HG03460 (cell line): ENCODE measurements around the gene XIRP1.

ENCODE experiments used
- ATAC-seq: cut with Tn5 transposase; IDR thresholded peaks from one replicate; pipeline ENCODE4 v1.9.1; 2021; ENCODE audit not compliant: unreplicated experiment

The XIRP1 gene

GRCh38 chr3:39209329-39209970, 17.1 kb upstream of the XIRP1 start:
- no peak for ATAC-seq

DNA sequence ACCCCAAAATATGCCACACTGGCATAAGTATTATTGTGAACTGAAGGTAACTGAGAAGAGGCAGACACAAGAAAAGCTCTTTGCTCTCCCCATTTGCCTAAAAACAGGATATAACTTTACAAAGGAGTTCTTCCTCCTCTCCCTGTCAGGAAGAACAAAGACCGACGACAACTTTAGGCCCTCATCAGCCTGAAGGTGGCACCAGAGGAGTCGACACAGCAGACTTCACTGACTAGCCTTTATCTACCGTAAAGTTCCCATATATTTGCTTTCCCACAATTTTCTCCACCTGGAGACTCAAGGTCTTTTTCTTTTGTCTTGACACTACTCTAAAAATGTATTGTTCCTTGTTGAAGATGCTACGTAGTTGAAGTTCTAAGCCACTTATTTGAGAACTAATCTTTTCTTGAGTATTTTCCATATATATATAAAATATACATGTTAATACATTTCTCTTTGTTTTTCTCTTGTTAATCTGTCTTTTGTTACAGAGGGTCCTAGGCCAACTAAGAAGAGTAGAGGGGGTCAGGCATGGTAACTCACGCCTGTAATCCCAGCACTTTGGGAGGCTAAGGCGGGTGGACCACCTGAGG, 16.2 kb upstream of the XIRP1 start:
- ATAC-seq = no peak

GRCh38 chr3:39207361-39208186, 15.2 kb upstream of the XIRP1 start:
- ATAC-seq = no peak

DNA sequence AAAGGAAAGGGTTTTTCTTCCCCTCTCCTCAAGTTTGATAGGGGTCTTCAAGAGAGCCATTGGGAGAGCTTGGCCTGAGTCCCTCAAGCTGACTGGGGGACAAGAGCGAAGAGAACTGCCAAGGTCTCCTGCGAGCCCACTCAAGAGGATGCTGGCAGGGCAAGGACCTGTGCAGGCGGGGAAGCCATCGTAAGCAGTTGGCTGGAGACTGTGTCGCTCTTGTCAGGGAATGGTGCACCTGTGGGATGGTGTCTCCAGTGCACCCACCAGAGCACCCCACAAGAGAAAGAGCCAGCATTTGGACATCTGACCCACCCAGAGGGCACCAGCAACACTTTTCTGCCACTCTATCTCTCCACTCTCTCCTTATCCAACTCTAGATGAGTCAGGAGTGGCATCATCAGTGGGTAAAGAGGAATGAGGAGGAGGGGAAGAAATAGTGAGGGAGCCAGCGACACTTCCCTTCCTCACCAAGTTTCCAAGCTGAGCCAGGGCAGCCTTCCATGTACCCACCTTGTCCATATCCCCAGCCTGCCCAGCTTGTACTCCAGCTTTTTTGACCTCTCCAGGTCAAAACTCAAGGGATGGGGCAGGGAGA, 13.6 kb upstream of the XIRP1 start:
- ATAC-seq = no peak

- ATAC-seq = no peak
Observed at GRCh38 chr3:39205131-39205530, 12.7 kb upstream of the XIRP1 start.

DNA sequence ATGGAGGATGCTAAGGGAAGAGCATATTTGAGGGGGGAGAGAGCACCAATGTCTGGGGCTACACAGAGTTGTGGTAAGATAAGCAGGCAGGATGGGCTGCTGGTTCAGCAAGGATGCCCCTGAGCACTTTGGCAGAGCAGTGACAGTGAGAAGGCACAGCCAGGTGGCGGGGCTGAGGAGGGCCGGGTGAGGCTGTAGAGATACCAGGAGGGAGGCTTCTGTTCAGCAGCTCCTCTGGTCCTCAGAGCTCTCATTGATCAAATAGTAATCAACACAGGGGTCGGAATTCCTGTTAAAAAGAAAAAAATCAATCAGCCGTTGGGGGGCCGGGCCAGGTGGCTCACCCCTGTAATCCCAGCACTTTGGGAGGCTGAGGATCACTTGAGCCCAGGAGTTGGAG, 11.5 kb upstream of the XIRP1 start:
- no peak for ATAC-seq

- ATAC-seq = no peak
Observed at GRCh38 chr3:39203402-39203801, 11.0 kb upstream of the XIRP1 start.

GRCh38 chr3:39202094-39202493, 9.7 kb upstream of the XIRP1 start:
- no peak for ATAC-seq

DNA sequence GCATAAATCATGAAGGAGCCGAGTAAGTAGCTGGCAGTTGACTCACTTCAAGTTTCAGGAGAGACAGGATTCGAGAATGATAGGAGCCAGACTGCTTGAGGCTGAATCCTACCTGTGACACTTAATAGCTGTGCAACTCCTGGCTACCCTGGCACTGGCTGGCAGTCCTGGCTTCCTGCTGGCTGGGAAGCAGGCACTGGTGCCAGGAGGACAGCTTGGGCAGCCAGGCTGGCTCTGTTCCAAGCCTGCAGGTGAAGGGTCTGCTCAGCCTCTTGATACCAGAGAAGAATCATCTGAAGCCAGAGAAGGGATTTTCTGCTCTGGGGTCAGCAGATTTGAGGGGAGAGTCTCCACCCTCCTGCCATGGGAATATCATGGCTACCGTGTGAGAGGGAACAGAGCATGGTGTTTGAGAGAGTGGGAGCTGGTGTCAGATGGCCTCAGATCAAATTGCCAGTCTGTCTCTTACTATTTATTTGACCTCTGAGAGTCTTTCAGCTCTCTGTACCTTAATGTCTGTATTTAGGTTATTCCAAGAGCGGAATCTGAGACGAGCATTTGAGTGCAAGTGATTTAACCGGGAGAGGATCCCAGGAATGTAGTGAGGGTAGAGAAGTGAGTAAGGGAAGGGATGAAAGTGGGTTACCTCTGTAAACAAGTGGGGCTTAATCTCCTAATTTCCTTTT, 4.4 kb upstream of the XIRP1 start:
- no peak for ATAC-seq

- ATAC-seq = no peak
Observed at GRCh38 chr3:39196034-39196433, 3.6 kb upstream of the XIRP1 start.

DNA sequence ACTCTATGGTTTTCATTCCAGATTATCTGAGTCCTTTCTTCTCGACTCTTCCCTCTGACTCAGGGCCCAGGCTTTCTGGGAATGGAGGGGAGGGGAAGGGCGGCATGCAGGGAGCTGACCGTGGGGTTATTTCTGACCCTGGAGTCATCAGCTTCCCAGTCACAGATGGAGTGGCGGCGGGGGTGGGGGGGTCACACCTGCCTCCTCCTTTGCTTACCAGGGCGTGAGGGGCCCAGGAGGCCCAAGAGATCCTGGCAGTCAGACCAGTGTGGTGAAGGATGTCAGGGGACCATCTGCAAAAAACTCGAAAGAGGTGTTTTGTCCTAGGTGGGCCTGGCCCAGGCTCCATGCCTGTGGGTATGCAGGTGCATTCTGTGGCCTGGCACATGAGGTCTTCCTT, 996 bp upstream of the XIRP1 start:
- ATAC-seq = no peak

DNA sequence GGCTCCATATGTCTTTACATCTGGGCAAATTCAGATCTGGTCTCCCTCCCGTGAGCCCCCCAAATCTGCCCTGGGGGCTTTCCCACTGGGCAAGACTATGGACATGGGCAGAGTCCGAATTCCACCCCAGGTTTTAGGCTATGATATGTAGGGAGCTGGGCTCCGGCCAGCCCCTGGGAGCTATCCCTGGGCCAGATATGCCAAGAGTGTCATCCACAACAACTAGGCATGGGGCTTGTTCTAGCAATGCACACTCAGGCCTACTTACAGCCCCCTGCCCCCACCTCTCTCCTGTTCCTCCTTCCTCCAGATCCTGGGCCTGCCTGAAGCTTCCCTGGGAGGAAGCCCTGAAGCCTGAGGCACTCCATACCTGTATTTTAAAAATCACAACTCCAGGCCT, 622 bp downstream of the XIRP1 start:
- no peak for ATAC-seq

GRCh38 chr3:39191111-39191510, 1.3 kb downstream of the XIRP1 start:
- no peak for ATAC-seq

GRCh38 chr3:39190281-39191025, 1.9 kb downstream of the XIRP1 start:
- no peak for ATAC-seq

DNA sequence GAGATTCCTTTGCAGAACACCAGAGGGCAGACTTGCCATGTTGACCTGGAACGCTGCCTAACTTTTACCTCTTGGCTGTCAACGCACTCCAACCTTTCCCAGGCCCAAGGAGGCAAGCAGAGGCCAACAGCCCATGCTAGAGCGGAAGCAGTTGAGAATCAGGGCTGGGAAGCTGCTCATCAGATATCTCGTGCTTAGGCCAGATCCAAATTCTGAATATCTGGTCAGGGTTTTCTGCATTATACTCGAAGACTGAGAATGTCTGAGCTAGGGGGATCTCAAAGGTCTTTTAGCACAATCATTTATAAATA, 2.5 kb downstream of the XIRP1 start:
- ATAC-seq = no peak

- no peak for ATAC-seq
Observed at GRCh38 chr3:39189150-39189958, 3.0 kb downstream of the XIRP1 start.

GRCh38 chr3:39188271-39189149, 3.9 kb downstream of the XIRP1 start:
- no peak for ATAC-seq

DNA sequence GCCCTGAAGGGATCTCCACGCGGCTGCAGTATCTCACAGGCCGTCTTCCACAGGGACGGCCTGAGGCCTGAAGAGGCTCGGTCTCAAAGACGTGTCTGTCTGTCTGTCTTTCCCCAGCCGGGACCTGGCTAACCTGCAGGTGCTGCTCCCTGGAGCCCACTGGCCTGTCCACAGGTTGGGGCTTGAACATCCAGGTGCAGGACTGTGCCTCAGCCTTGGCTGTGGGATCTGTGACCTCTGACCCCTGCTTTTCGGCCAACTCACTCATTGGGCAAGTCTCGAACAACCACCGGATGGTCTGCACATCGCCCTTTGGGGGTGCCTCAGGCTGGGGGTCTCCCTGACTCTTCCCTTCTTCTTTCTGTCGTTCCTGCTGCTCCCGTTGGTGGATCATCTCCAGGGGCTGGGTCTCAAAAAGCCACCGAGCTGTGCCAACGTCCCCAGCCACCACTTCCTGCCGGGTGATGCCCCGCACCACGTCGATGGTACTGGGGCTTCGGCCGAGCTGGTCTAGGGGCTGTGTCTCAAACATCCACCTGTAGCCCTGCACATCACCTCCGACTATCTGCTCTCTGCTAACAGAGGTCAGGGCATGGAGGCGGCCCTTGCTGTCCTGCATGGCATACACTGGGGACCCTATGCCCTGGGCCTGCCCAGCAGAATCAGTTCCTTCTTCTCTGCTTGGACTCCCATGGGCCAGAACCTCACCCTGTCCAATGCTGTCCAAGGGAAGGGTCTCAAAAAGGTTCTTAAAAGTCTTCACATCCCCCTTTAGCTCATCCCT, 4.8 kb downstream of the XIRP1 start:
- no peak for ATAC-seq
